GM12865 (cell line): ENCODE results near the gene CBLN3.

ENCODE experiments used
- DNase-seq: peaks from one replicate; pipeline ENCODE4 v3.0.0; 2010; ENCODE audit warnings: low read depth
- H3K4me3 ChIP-seq: 2 replicates; pipeline ENCODE4 v1.5.1; 2011; ENCODE audit warnings: mild to moderate bottlenecking, low read depth, low read length, control low read depth
- TF ChIP-seq, protein P1 (sequence below): IDR thresholded peaks from 2 replicates; pipeline ENCODE4 v1.5.1; 2011; ENCODE audit warnings: low read length, control low read depth, low read depth, inconsistent platforms; ENCODE audit not compliant: insufficient read depth; ENCODE audit errors: missing control alignments

Gene CBLN3

DNA sequence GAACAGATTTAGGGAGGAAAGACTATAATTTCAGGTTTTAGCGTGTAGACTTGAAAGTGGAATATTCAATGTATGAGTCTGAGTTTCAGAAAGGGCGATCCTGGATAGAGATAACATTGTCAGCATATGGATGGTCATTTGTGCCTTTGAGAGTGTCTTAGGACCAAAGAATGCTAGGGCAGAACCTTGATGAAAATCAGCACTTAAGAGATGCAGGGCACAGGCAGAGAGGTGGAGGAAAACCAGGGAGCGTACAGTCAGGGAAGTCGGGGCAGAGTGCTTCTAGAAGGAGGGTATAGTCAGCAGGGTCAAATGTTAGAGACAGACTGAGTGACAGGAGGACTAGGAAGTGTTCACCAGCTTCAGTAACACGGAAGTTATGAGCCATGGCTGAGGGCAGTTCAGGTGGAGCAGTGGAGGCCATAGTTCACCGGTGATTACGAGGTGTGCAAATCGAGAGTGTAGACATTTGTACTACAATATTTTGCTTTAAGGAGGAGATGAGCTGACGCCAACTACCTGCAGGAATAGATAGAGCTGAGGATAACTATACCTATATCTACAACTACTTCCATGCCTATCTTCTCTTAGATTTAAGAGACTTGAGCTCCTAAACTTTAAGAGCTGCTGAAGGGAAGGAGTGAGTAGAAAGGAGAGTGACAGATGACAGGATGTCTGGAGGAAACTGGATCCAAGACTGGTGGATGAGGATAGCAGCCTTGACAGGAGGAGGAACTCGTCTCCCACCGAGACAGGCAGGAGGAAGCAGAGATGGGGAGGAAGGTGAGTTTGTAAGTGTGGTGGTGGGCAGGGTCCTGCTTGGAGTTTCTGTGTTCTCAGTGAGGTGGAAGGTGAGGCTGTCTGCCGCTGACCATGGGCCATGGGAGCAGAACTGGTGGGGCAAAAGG is 6.5 kb downstream of the CBLN3 start:
- TF ChIP-seq, protein P1, sequence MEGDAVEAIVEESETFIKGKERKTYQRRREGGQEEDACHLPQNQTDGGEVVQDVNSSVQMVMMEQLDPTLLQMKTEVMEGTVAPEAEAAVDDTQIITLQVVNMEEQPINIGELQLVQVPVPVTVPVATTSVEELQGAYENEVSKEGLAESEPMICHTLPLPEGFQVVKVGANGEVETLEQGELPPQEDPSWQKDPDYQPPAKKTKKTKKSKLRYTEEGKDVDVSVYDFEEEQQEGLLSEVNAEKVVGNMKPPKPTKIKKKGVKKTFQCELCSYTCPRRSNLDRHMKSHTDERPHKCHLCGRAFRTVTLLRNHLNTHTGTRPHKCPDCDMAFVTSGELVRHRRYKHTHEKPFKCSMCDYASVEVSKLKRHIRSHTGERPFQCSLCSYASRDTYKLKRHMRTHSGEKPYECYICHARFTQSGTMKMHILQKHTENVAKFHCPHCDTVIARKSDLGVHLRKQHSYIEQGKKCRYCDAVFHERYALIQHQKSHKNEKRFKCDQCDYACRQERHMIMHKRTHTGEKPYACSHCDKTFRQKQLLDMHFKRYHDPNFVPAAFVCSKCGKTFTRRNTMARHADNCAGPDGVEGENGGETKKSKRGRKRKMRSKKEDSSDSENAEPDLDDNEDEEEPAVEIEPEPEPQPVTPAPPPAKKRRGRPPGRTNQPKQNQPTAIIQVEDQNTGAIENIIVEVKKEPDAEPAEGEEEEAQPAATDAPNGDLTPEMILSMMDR: no peak
- H3K4me3 ChIP-seq: no peak overlapping the region
- DNase-seq: no peak

DNA sequence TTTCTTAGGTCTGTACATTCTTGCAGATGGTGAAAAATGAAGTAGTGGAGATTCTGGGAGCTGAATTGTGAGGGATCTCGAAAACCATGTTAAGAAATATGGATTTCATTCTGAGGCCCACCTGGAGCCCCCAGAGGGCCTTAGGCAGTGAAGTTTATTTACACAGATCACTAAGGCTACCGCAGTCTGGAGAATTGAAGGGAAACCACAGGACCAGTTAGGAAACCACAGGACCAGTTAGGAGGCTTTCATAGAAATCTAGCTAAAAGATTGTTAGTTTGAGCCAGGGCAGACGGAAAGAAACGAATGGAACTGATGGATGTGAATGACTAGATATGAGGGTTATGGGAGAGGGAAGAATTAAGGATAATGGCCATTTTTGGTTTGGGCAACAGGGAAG is 7.2 kb downstream of the CBLN3 start:
- no peak overlapping the region for H3K4me3 ChIP-seq
- no peak for DNase-seq
- TF ChIP-seq, protein P1: no peak

- no peak overlapping the region for H3K4me3 ChIP-seq
- no peak for DNase-seq
- TF ChIP-seq, protein P1: no peak
Measured at GRCh38 chr14:24418492-24418873, 11.0 kb downstream of the CBLN3 start.

- H3K4me3 ChIP-seq: no peak overlapping the region
- TF ChIP-seq, protein P1: no peak
- DNase-seq: no peak
Measured at GRCh38 chr14:24417832-24418491, 11.5 kb downstream of the CBLN3 start.

DNA sequence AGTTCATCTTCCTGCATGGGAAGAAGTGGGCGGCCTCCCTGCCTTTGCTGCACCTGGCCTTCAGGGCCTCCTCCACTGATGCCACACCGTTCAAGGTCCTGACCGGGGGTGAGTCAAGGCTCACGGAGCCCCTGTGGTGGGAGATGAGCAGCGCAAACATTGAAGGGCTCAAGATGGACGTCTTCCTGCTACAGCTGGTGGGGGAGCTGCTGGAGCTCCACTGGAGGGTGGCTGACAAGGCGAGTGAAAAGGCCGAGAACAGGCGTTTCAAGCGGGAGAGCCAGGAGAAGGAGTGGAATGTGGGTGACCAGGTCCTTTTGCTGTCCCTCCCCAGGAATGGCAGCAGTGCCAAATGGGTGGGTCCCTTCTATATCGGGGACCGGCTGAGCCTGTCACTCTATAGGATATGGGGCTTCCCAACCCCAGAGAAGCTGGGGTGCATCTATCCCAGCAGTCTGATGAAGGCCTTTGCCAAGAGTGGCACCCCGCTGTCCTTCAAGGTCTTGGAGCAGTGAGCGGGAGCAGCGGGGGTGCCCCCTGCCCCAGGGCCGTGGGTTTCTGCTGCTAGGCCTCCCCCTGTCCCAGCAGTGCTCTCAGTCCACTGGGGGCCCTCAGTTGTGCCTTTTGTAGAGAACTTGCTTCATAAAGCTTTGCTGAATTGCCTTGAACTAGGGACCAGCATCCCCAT is 12.4 kb downstream of the CBLN3 start:
- no peak overlapping the region for H3K4me3 ChIP-seq
- DNase-seq: no peak
- TF ChIP-seq, protein P1: no peak

DNA sequence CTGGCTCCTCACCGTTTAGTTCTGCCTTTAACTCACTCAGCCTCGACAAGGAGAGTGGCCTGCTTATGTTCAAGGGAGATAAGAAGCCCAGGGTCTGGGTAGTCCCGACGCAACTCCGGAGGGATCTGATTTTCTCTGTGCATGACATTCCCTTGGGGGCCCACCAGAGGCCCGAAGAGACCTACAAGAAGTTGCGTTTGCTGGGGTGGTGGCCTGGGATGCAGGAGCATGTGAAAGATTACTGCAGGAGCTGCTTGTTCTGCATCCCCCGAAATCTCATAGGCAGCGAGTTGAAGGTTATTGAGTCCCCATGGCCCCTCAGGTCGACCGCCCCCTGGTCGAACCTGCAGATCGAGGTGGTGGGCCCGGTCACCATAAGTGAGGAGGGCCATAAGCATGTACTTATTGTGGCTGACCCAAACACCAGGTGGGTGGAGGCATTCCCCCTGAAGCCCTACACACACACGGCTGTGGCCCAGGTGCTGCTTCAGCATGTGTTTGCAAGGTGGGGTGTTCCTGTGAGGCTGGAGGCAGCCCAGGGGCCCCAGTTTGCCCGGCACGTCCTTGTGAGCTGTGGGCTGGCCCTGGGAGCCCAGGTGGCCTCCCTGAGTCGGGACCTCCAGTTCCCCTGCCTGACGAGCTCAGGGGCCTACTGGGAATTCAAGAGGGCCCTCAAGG is 13.1 kb downstream of the CBLN3 start:
- no peak overlapping the region for H3K4me3 ChIP-seq
- TF ChIP-seq, protein P1: no peak
- no peak for DNase-seq
